Activated naive CD4-positive, alpha-beta T cell treated with anti-CD3 and anti-CD28 coated beads, Interleukin-2, amount 10 ng/mL, durations not matched to agents 7 days and 5 days (primary cell): ENCODE data around the gene LLPH.
"Not testable (repeated sequence)": the region's sequence is repeated elsewhere in the genome, so short reads cannot be mapped to it uniquely, and the experiment has no call there.

Source experiments
- CTCF ChIA-PET: fragments of 350-600 bp; sonication (Branson Sonifier 250); formaldehyde crosslinking; loops from one replicate; lab custom pipeline; 2021; ENCODE audit warnings: antibody characterized with exemption; lab: Charles Lee
- DNase-seq: peaks from one replicate; pipeline ENCODE4 v3.0.0-alpha.2; 2020
- H3K27ac Mint-ChIP-seq: one replicate; pipeline ENCODE4 v1.8.0; 2021; ENCODE audit warnings: mild to moderate bottlenecking, moderate library complexity, mixed read lengths
- H3K27me3 Mint-ChIP-seq: one replicate; pipeline ENCODE4 v1.8.0; 2021; ENCODE audit warnings: mild to moderate bottlenecking, mixed read lengths
- H3K36me3 Mint-ChIP-seq: one replicate; pipeline ENCODE4 v1.8.0; 2021; ENCODE audit warnings: mixed read lengths
- H3K4me1 Mint-ChIP-seq: one replicate; pipeline ENCODE4 v1.8.0; 2021; ENCODE audit warnings: mixed read lengths
- H3K4me3 Mint-ChIP-seq: one replicate; pipeline ENCODE4 v1.8.0; 2021; ENCODE audit warnings: mild to moderate bottlenecking, moderate library complexity, mixed read lengths
- H3K9me3 Mint-ChIP-seq: one replicate; pipeline ENCODE4 v1.8.0; 2021; ENCODE audit warnings: mixed read lengths

LLPH gene

DNA sequence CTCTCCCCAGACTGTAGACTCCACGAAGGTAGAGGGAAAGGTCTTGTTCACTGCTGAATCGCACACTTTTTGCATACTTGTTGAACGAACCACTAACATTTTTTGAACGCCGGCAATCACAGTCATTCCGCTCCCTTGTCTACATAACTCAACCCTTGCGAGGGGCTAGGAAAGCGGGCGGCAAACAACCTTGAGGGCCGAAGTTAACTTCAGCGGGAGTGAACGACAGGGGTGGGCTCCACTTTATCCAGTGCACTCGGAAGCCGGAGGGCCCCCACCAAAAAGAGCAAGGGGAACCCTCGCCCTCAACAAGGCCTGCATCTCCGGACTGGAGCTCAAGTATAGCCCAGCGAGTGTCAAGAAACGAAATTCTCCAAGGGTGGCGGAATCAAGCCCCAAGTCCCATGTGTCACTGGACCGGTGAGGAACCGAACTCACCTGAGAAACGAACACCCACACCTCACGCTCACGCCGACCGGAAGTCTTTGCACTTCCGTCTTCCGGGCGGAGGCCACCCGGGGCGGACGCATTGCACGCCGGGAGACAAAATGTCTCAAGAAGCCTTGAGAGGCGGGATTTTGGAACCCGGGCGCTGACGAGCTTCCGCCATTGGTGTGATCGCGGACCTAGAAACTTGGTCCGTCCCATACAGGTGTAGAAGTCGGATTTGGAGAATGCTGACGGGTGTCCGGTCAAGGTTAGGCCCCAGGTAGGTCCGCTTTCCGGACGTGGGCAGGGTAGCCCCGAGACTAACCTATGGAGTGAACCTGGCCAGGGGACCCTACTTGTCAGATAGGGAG is at the start of gene LLPH:
Gene LLPH (minus strand): TSS at position 484 of the 800 bp plus-strand sequence. CDS start 1,644 bp downstream, outside the sequence.
- peak; percentile 94 for DNase-seq
- Mint-ChIP-seq H3K4me3 (peak within 1 kb of the TSS; percentile 93), H3K27me3 (no peaks in the 10 kb centered on the region), H3K36me3 (peaks cover 43% of the 10 kb centered on the region), H3K9me3 (no peaks in the 10 kb centered on the region), H3K27ac (peak within 1 kb of the TSS; percentile 97), H3K4me1 (peaks cover 59% of the 10 kb centered on the region)
- CTCF ChIA-PET, result interaction anchor here (0.5 to 3.4 kb wide), 5 partner anchors 9 to 1329 kb away, joined by 3 to 27 read pairs (median 6); partner anchors contain the start of gene TMBIM4

DNA sequence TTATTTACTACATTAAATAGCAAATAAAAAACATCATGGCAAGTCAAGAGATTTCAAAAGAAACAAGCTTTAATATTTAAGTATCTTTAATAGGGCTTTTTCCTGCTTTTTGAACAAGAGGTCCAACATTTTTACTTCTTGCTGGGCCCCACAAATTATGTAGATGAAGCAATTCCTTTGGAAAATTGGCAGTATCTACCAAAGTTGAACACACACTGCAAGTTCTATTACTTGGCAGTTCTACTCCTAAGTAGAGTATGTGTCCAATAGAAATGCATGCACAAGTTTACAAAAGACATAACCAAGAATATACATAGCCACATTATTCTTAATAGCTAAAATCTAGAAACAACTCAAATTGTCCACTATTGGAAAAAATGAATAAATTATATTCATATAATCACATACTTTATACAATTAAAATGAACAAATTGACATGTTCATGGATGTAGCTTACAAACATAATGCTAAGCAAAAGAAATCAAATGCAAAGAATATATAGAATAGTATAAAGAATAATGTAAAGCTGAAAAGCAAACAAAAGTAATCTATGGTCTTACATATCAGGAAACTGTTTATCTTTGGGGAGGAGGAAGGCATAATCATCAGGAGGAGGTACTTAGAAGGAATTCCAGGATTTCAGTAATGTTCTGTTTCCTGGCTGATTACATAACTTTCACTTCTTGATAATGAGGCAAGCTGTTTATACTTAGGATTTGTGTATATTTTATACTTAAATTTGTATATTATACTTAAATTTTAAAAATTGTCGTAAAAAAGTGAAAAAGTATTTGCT is 45.8 kb upstream of the LLPH start:
- H3K9me3 Mint-ChIP-seq, result no peaks in the 10 kb centered on the region
- H3K4me3 Mint-ChIP-seq, result no peak overlapping the region
- H3K27ac Mint-ChIP-seq, result no peak overlapping the region
- CTCF ChIA-PET, result interaction anchor here (0.7 to 1.8 kb wide), 5 partner anchors 14 to 697 kb away, joined by 3 to 4 read pairs (median 3); no protein-coding TSS in a partner anchor
- no peaks in the 10 kb centered on the region for H3K4me1 Mint-ChIP-seq
- peaks cover 10% of the 10 kb centered on the region for H3K27me3 Mint-ChIP-seq
- H3K36me3 Mint-ChIP-seq, result no peaks in the 10 kb centered on the region
- no peak for DNase-seq

DNA sequence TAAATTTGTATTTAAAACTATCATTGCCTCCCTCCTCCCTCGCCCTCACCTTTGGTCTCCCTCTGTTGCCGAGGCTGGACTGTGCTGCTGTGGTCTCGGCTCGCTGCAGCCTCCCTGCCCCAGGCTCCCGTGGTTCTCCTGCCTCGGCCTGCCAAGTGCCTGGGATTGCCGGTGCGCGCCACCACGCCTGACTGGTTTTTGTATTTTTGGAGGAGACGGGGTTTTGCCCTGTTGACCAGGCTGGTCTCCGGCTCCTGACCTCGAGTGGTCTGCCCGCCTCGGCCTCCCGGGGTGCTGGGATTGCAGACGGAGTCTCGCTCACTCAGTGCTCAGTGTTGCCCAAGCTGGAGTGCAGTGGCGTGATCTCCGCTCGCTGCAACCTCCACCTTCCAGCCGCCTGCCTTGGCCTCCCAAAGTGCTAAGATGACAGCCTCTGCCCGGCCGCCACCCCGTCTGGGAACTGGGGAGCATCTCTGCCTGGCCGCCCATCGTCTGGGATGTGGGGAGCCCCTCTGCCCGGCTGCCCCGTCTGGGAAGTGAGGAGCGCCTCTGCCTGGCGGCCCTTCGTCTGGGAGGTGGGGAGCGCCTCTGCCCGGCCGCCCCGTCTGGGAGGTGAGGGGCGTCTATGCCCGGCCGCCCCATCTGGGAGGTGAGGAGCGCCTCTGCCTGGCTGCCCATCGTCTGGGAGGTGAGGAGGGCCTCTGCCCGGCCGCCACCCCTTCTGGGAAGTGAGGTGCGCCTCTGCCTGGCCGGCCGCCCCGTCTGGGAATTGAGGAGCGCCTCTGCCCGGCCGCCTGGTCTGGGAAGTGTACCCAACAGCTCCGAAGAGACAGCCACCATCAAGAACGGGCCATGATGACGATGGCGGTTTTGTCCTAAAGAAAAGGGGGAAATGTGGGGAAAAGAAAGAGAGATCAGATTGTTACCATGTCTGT is 44.1 kb upstream of the LLPH start:
- peaks cover 11% of the 10 kb centered on the region for H3K4me1 Mint-ChIP-seq
- H3K4me3 Mint-ChIP-seq, H3K9me3 Mint-ChIP-seq, H3K36me3 Mint-ChIP-seq, H3K27me3 Mint-ChIP-seq, DNase-seq, H3K27ac Mint-ChIP-seq: not testable (repeated sequence)
- CTCF ChIA-PET, result interaction anchor here (0.9 to 1.8 kb wide), 2 partner anchors 25 to 234 kb away, joined by 3 to 4 read pairs; no protein-coding TSS in a partner anchor

DNA sequence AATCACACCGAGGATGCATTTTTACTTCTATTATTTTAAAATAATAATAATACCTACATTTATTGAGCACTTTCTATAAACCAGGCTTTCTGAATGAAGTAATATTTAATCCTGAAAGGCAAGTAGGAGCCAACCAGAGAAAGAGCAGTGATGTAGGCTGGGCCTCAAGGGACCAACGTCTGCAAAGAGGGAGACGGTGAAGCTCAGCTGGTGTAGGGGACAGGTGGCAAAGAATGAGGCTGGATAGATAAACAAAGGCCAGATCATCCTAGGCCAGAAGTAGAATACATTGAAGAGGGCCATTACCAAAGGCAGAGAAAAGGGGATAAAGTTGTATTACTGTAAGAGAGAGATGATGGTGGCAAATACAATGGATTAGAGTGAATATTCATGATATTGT is 40.1 kb upstream of the LLPH start:
- peak overlapping the region; percentile 98 for H3K27ac Mint-ChIP-seq
- H3K36me3 Mint-ChIP-seq, result peaks cover 30% of the 10 kb centered on the region
- H3K9me3 Mint-ChIP-seq, result peaks cover 5% of the 10 kb centered on the region
- H3K27me3 Mint-ChIP-seq, result no peaks in the 10 kb centered on the region
- DNase-seq, result no peak
- H3K4me3 Mint-ChIP-seq, result peak overlapping the region; percentile 84
- H3K4me1 Mint-ChIP-seq, result peaks cover 40% of the 10 kb centered on the region
- CTCF ChIA-PET, result interaction anchor here (1.6 kb wide), 1 partner anchor 39 kb away, joined by 6 read pairs; no protein-coding TSS in a partner anchor

DNA sequence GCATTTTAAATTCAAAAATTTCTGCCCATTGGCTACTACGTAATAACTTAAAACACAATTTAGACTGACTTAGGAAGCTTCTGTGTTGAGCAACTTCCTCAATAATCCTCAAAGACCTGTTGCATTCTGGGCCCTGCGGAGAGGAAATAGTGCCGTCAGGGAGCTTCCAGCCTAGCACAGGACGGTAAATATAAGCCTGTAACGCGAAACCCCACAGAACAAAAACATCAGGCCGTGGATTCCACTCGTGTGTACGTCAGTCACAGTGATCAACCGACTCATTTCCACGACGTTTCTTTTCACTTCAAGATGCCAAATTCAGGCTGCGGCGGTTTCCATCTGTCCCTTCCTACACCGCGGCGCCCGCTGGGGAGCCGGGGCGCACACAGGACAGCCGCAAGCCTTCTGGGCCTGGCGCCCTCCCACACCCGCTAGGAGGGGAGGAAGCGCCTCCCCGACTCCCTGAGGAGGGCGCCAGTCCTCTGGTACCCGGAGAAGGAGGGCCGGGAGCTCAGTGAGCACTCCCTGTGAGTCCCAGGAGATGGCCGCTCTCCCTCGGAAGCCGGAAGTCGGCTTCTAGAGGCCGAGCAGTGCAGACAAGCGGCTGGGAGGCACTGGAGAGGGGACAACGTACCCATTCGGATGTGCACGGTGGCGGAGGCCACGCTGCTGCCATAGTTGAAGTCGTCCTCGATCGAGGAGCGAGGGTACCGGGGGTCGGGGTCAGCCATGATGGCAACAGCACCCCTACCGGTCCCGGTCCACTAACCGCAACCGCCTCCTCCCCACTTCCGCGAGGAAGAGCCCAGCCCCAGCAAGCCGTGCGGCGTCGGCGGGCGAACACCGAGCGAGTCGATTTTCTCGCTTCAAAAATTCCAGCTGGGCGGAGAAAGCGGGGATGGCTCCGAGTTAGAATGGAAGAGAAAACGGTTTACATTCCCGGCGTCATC is 38.9 kb upstream of the LLPH start, which contains the start of gene TMBIM4:
Gene TMBIM4 (minus strand): TSS at position 776 of the 950 bp plus-strand sequence. CDS start 45 bp downstream, at position 731.
- peak within 1 kb of the TSS; percentile 98 for H3K27ac Mint-ChIP-seq
- peak within 1 kb of the TSS; percentile 84 for H3K4me3 Mint-ChIP-seq
- CTCF ChIA-PET, result interaction anchor here (0.5 to 2.4 kb wide), 9 partner anchors 10 to 172 kb away, joined by 3 to 12 read pairs (median 4); no protein-coding TSS in a partner anchor
- peaks cover 12% of the 10 kb centered on the region for H3K9me3 Mint-ChIP-seq
- peaks cover 41% of the 10 kb centered on the region for H3K36me3 Mint-ChIP-seq
- H3K27me3 Mint-ChIP-seq, result no peaks in the 10 kb centered on the region
- H3K4me1 Mint-ChIP-seq, result peaks cover 47% of the 10 kb centered on the region
- peak; percentile 90 for DNase-seq

DNA sequence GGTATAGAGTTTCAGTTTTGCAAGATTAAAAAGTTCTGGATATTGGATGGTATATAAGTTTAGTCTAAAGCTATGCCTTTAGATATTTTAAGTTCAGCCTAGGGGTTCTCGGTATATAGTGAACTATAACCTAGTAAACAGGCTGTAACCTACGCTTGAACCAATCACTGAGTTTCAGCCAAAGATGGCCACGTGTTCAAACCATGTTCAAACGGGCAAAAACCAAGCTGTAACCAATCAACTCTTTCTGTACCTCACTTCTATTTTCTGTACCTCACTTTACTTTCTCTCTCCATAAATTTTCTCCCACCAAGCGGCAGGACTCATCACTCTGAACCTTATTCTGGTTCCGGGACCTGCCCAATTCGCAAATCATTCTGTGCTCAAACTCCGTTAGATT is 37.9 kb upstream of the LLPH start:
- peaks cover 56% of the 10 kb centered on the region for H3K4me1 Mint-ChIP-seq
- peak overlapping the region; percentile 98 for H3K27ac Mint-ChIP-seq
- peaks cover 17% of the 10 kb centered on the region for H3K9me3 Mint-ChIP-seq
- CTCF ChIA-PET, result interaction anchor here (0.5 to 2.4 kb wide), 7 partner anchors 9 to 174 kb away, joined by 3 to 12 read pairs (median 3); no protein-coding TSS in a partner anchor
- peak overlapping the region; percentile 84 for H3K4me3 Mint-ChIP-seq
- peaks cover 50% of the 10 kb centered on the region for H3K36me3 Mint-ChIP-seq
- DNase-seq, result no peak
- H3K27me3 Mint-ChIP-seq, result no peaks in the 10 kb centered on the region

DNA sequence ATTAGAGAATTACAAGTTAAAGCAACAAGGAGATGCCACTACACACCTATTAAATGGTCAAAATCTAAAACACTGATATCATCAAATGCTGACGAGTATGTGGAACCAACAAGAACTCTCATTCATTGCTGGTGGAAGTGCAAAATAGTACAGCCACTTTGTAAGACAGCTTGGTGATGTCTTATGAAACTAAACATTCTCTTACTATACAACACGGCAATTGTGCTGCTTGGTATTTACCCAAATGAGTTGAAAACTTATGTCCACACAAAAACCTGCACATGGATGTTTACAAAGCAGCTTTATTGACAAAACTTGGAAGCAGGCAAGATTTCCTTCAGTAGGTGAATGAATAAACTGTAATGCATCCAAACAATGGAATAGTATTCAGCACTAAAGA is 36.0 kb upstream of the LLPH start:
- Mint-ChIP-seq H3K9me3 (peaks cover 21% of the 10 kb centered on the region), H3K36me3 (peaks cover 57% of the 10 kb centered on the region), H3K27me3 (no peaks in the 10 kb centered on the region), H3K4me1 (peaks cover 64% of the 10 kb centered on the region), H3K4me3 (no peak overlapping the region), H3K27ac (no peak overlapping the region)
- CTCF ChIA-PET, result no interaction called here
- DNase-seq, result no peak

DNA sequence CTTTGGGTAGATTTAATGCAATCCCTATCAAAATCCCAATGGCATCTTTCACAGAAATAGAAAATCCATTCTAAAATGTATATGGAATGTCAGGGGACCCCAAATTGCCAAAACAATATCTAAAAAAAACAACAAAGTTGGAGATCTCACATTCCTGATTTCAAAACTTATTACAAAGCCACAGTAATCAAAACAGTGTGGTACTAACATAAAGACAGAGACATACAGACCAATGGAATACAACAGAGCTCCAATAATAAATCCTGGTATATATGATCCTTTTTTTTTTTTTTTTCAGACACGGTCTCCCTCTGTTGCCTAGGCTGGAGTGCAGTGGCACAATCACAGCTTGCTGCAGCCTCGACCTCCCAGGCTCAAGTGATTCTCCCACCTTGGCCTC is 34.6 kb upstream of the LLPH start:
- Mint-ChIP-seq H3K36me3 (peaks cover 67% of the 10 kb centered on the region), H3K4me1 (peaks cover 56% of the 10 kb centered on the region)
- CTCF ChIA-PET, result no interaction called here

DNA sequence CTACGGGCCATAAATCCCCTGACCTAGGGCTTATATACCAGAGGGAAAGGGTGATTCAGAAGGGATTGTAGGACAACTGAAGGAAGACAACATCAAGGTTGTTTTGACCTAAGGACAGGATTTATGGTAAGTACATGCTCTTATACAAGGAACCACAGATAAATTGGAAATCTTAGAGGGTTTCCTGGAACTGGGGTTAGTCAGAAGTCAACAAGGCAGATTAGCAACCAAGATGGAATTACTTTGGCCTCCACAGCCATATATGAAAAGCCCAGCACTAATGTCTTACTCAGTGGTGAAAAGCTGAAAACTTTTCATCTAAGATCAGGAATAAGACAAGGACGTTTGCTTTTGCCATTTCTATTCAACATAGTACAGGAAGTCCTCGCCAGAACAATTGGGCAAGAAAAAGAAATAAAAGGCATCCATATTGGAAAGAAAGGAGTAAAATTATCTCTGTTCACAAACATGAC is 33.8 kb upstream of the LLPH start:
- Mint-ChIP-seq H3K4me1 (peaks cover 58% of the 10 kb centered on the region), H3K4me3 (no peak overlapping the region), H3K27me3 (no peaks in the 10 kb centered on the region), H3K27ac (no peak overlapping the region), H3K9me3 (peaks cover 21% of the 10 kb centered on the region), H3K36me3 (peaks cover 75% of the 10 kb centered on the region)
- CTCF ChIA-PET, result no interaction called here
- DNase-seq, result no peak

More for the DNA sequence above, 34.6 kb upstream of the LLPH start:
- Mint-ChIP-seq H3K27ac (no peak overlapping the region), H3K27me3 (no peaks in the 10 kb centered on the region), H3K9me3 (peaks cover 21% of the 10 kb centered on the region), H3K4me3 (no peak overlapping the region)
- DNase-seq, result no peak

DNA sequence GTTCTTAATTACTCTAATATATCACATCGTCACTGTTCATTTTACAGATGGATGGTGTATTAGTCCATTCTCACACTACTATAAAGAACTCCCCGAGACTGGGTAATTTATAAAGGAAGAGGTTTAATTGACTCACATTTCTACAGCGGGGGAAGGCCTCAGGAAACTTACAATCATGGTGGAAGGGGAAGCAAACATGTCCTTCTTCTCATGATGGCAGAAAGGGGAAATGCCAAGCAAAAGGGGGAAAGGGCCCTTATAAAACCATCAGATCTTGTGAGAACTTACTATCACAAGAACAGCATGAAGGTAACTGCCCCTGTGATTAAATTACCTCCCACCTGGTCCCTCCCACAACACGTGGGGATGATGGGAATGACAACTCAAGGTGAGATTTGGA is 32.7 kb upstream of the LLPH start:
- H3K36me3 Mint-ChIP-seq, result peaks cover 72% of the 10 kb centered on the region

DNA sequence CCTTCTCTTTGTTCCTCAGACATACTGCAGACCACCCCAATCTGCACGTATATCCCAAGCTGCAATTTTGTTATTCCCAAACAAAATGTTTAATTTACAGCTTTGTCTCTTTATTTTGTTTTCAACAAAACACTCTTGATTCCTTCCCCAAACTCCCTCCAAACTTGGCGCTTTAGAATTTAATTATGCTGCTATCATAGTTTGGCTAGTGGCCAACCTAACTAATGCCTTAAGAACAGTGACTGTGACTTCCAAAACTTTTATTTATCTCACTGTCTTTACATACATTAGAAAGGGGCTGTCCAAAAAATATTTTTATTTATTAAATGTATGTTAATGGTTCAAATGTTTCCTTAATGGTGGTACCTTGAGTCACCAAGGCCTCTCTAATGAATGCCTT is 32.2 kb upstream of the LLPH start:
- Mint-ChIP-seq H3K4me3 (no peak overlapping the region), H3K27ac (no peak overlapping the region), H3K36me3 (peaks cover 69% of the 10 kb centered on the region), H3K4me1 (peaks cover 45% of the 10 kb centered on the region), H3K9me3 (peaks cover 21% of the 10 kb centered on the region), H3K27me3 (no peaks in the 10 kb centered on the region)
- CTCF ChIA-PET, result no interaction called here
- DNase-seq, result no peak

More for the DNA sequence above, 32.7 kb upstream of the LLPH start:
- H3K4me3 Mint-ChIP-seq, result no peak overlapping the region
- peaks cover 21% of the 10 kb centered on the region for H3K9me3 Mint-ChIP-seq
- CTCF ChIA-PET, result no interaction called here
- DNase-seq, result no peak
- H3K4me1 Mint-ChIP-seq, result peaks cover 51% of the 10 kb centered on the region
- peak overlapping the region; percentile 16 for H3K27ac Mint-ChIP-seq
- no peaks in the 10 kb centered on the region for H3K27me3 Mint-ChIP-seq

DNA sequence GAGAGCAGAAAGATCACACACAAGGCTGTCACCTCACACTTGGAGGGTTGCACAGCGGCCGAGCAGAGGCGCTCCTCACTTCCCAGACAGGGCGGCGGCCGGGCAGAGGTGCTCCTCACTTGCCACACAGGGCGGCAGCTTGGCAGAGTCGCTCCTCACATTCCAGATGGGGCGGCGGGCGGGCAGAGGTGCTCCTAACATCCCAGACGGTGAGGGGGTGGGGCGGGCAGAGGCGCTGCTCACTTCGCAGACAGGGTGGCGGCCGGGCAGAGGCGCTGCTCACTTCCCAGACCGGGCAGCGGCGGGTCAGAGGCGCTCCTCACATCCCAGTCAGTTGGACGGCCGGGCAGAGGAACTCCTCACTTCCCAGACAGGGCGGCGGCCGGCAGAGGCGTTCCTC is 30.2 kb upstream of the LLPH start:
- Mint-ChIP-seq H3K36me3 (peaks cover 64% of the 10 kb centered on the region), H3K4me1 (peaks cover 35% of the 10 kb centered on the region), H3K27me3 (no peaks in the 10 kb centered on the region), H3K4me3 (no peak overlapping the region), H3K9me3 (peaks cover 17% of the 10 kb centered on the region), H3K27ac (no peak overlapping the region)
- DNase-seq, result no peak
- CTCF ChIA-PET, result interaction anchor here (1.8 kb wide), 1 partner anchor 109 kb away, joined by 5 read pairs; no protein-coding TSS in a partner anchor
